Tibial artery (tissue), 4 donors: ENCODE results near the gene FARP1.

Experiments
- DNase-seq, 2 donors: peaks; one replicate each; pipeline ENCODE4 v3.0.0-alpha.2; 2019
- H3K27ac ChIP-seq, 2 donors: fragments of 200-600 bp; sonication (generic) in 1 of 2; 1 replicate in 1 of 2; 2 replicates in 1 of 2; pipeline ENCODE4 v1.5.1; 2018 to 2019; ENCODE audit warnings: mild to moderate bottlenecking in 1 of 2
- H3K27me3 ChIP-seq, 2 donors: fragments of 200-600 bp; sonication (generic) in 1 of 2; one replicate each; pipeline versions ENCODE4 v1.5.1 to v1.6.0; 2016 to 2019
- H3K36me3 ChIP-seq, 3 donors: fragments of 200-600 bp; sonication (generic) in 2 of 3; one replicate each; pipeline ENCODE4 v1.5.1; 2016 to 2019; ENCODE audit warnings: mild to moderate bottlenecking in 2 of 3
- H3K4me1 ChIP-seq, 4 donors: fragments of 200-600 bp; sonication (generic) in 2 of 4; 1 replicate in 3 of 4; 2 replicates in 1 of 4; pipeline ENCODE4 v1.5.1; 2016 to 2019
- H3K4me3 ChIP-seq, 2 donors: fragments of 200-600 bp; sonication (generic) in 1 of 2; 1 replicate in 1 of 2; 2 replicates in 1 of 2; pipeline ENCODE4 v1.5.1; 2018 to 2019; ENCODE audit warnings: mild to moderate bottlenecking in 2 of 2
- H3K9me3 ChIP-seq, 3 donors: fragments of 200-600 bp; sonication (generic) in 1 of 3; one replicate each; pipeline ENCODE4 v1.5.1; 2016 to 2019
- CTCF ChIP-seq, 2 experiments: fragments of 200-600 bp in 1 of 2; fragments of 450-650 bp in 1 of 2; IDR thresholded peaks; one replicate each; pipeline ENCODE4 v1.5.1; 2017 to 2019; ENCODE audit warnings: antibody characterized with exemption in 2 of 2, mild to moderate bottlenecking in 1 of 2, moderate library complexity in 1 of 2
- intact Hi-C: fragments of 100-400 bp; cut with DNase I; formaldehyde crosslinking; loops from one replicate; pipeline ENCODE4 v1.15.0; 2023; ENCODE audit warnings: low total_unique reads

Gene FARP1

GRCh38 chr13:98261165-98261702 lies 118.3 kb downstream of the FARP1 start:
- Histone ChIP-seq H3K9me3 (no peaks in the 10 kb centered on the region), H3K4me3 (no peak overlapping the region), H3K36me3 (no peaks in the 10 kb centered on the region), H3K27me3 (no peaks in the 10 kb centered on the region), H3K4me1 (peaks cover 0 to 14% (median 6%) of the 10 kb centered on the region in 4 donors), H3K27ac (no peak overlapping the region)
- intact Hi-C loops = no loop called here
- no peak for DNase-seq
- TF ChIP-seq CTCF (IDR thresholded peaks at IDR 0.05) = no peak

- no peaks in the 10 kb centered on the region for H3K27me3 ChIP-seq
- no peak for DNase-seq
- H3K4me1 ChIP-seq = peaks cover 0 to 18% (median 8%) of the 10 kb centered on the region in 4 donors
- intact Hi-C loops = no loop called here
- TF ChIP-seq CTCF (IDR thresholded peaks at IDR 0.05) = no peak
- H3K36me3 ChIP-seq = no peaks in the 10 kb centered on the region
- H3K4me3 ChIP-seq = no peak overlapping the region
- H3K9me3 ChIP-seq = no peaks in the 10 kb centered on the region
- H3K27ac ChIP-seq = no peak overlapping the region
Measured at GRCh38 chr13:98262292-98262691, 119.4 kb downstream of the FARP1 start.

- Histone ChIP-seq H3K4me3 (no peak overlapping the region), H3K9me3 (no peaks in the 10 kb centered on the region), H3K27me3 (no peaks in the 10 kb centered on the region), H3K4me1 (peaks cover 0 to 25% (median 8%) of the 10 kb centered on the region in 4 donors), H3K27ac (no peak overlapping the region), H3K36me3 (no peaks in the 10 kb centered on the region)
- TF ChIP-seq CTCF (IDR thresholded peaks at IDR 0.05) = no peak
- no peak for DNase-seq
- intact Hi-C loops = no loop called here
Measured at GRCh38 chr13:98263841-98264240, 120.9 kb downstream of the FARP1 start.

- Histone ChIP-seq H3K36me3 (no peaks in the 10 kb centered on the region), H3K4me3 (no peak overlapping the region), H3K4me1 (peaks cover 0 to 25% (median 8%) of the 10 kb centered on the region in 4 donors), H3K27ac (no peak overlapping the region), H3K9me3 (no peaks in the 10 kb centered on the region), H3K27me3 (no peaks in the 10 kb centered on the region)
- no peak for DNase-seq
- intact Hi-C loops = no loop called here
- no peak for TF ChIP-seq CTCF (IDR thresholded peaks at IDR 0.05)
Measured at GRCh38 chr13:98264877-98265276, 122.0 kb downstream of the FARP1 start.

- Histone ChIP-seq H3K27ac (no peak overlapping the region), H3K4me3 (no peak overlapping the region), H3K9me3 (no peaks in the 10 kb centered on the region), H3K4me1 (peaks cover 0 to 15% (median 5%) of the 10 kb centered on the region in 4 donors), H3K36me3 (no peaks in the 10 kb centered on the region), H3K27me3 (no peaks in the 10 kb centered on the region)
- no peak for TF ChIP-seq CTCF (IDR thresholded peaks at IDR 0.05)
- DNase-seq = no peak
- intact Hi-C loops = no loop called here
Measured at GRCh38 chr13:98265692-98266551, 123.0 kb downstream of the FARP1 start.
